H9 (cell line): ENCODE results near the gene QSOX2. TPM values are rescaled to one million over a fixed set of nuclear protein-coding genes. Genes with fewer than 3 reads are reported as not detected.

Experiments
- DNase-seq: peaks from one replicate; pipeline ENCODE4 v3.0.0-alpha.2; 2017
- H2AFZ ChIP-seq: one replicate; pipeline ENCODE4 v1.6.1; 2013; ENCODE audit warnings: mild to moderate bottlenecking, low read length, control low read depth, moderate library complexity
- H2AK5ac ChIP-seq: 2 replicates; pipeline ENCODE4 v1.6.1; 2013; ENCODE audit warnings: low read length, control low read depth, mixed read lengths; ENCODE audit not compliant: insufficient read length
- H2BK120ac ChIP-seq: one replicate; pipeline ENCODE4 v1.6.1; 2013; ENCODE audit warnings: low read depth, mild to moderate bottlenecking, low read length, control low read depth, inconsistent platforms; ENCODE audit not compliant: poor library complexity, severe bottlenecking
- H2BK12ac ChIP-seq: 2 replicates; pipeline ENCODE4 v1.6.1; 2013; ENCODE audit warnings: low read length, control low read depth, mixed read lengths, low read depth; ENCODE audit not compliant: insufficient read length
- H2BK15ac ChIP-seq: 2 replicates; pipeline ENCODE4 v1.6.1; 2013; ENCODE audit warnings: low read depth, low read length, control low read depth
- H2BK20ac ChIP-seq: one replicate; pipeline ENCODE4 v1.6.1; 2013; ENCODE audit warnings: low read depth, mild to moderate bottlenecking, low read length, control low read depth, inconsistent platforms; ENCODE audit not compliant: poor library complexity, severe bottlenecking
- H2BK5ac ChIP-seq: 2 replicates; pipeline ENCODE4 v1.6.1; 2013; ENCODE audit warnings: low read length, control low read depth, mixed read lengths; ENCODE audit not compliant: insufficient read length
- H3K14ac ChIP-seq: 2 replicates; pipeline ENCODE4 v1.6.1; 2013; ENCODE audit warnings: low read length, control low read depth; ENCODE audit not compliant: insufficient read depth
- H3K18ac ChIP-seq: 2 replicates; pipeline ENCODE4 v1.6.1; 2013; ENCODE audit warnings: low read depth, mild to moderate bottlenecking, mixed read lengths, low read length, control low read depth; ENCODE audit not compliant: insufficient read length
- H3K23ac ChIP-seq: 2 replicates; pipeline ENCODE4 v1.6.1; 2013; ENCODE audit warnings: low read length, control low read depth, mixed read lengths, low read depth; ENCODE audit not compliant: insufficient read length
- H3K23me2 ChIP-seq: 2 replicates; pipeline ENCODE4 v1.6.1; 2013; ENCODE audit warnings: low read depth, mild to moderate bottlenecking, mixed read lengths, low read length, control low read depth; ENCODE audit not compliant: insufficient read length, poor library complexity, severe bottlenecking
- H3K27ac ChIP-seq: 2 replicates; pipeline ENCODE4 v1.5.1; 2013; ENCODE audit warnings: low read length, control low read depth, mixed read lengths, low read depth; ENCODE audit not compliant: insufficient read length
- H3K27me3 ChIP-seq: 2 replicates; pipeline ENCODE4 v1.6.1; 2013; ENCODE audit warnings: low read length, control low read depth, inconsistent platforms; ENCODE audit not compliant: insufficient read depth
- H3K4ac ChIP-seq: 2 replicates; pipeline ENCODE4 v1.6.1; 2013; ENCODE audit warnings: low read depth, mild to moderate bottlenecking, control low read depth, inconsistent platforms, low read length, moderate library complexity
- H3K4me1 ChIP-seq: 2 replicates; pipeline ENCODE4 v1.6.1; 2013; ENCODE audit warnings: low read length, control low read depth, inconsistent platforms; ENCODE audit not compliant: insufficient read depth
- H3K4me2 ChIP-seq: 2 replicates; pipeline ENCODE4 v1.6.1; 2013; ENCODE audit warnings: low read length, control low read depth, mixed read lengths; ENCODE audit not compliant: insufficient read length, insufficient read depth
- H3K56ac ChIP-seq: 2 replicates; pipeline ENCODE4 v1.6.1; 2013; ENCODE audit warnings: low read depth, mild to moderate bottlenecking, mixed read lengths, low read length, control low read depth; ENCODE audit not compliant: insufficient read length
- H3K79me1 ChIP-seq: 2 replicates; pipeline ENCODE4 v1.6.1; 2013; ENCODE audit warnings: low read depth, mild to moderate bottlenecking, moderate library complexity, low read length, control low read depth, inconsistent platforms; ENCODE audit not compliant: insufficient read depth, poor library complexity, severe bottlenecking
- H3K79me2 ChIP-seq: 2 replicates; pipeline ENCODE4 v1.6.1; 2013; ENCODE audit warnings: low read length, control low read depth, inconsistent platforms; ENCODE audit not compliant: insufficient read depth
- H3K9ac ChIP-seq: 2 replicates; pipeline ENCODE4 v1.6.1; 2013; ENCODE audit warnings: low read length, control low read depth, mixed read lengths; ENCODE audit not compliant: insufficient read length; ENCODE audit errors: extremely low read depth
- H3K9me3 ChIP-seq: one replicate; pipeline ENCODE4 v1.6.1; 2013; ENCODE audit warnings: low read depth, low read length, inconsistent platforms; ENCODE audit not compliant: control insufficient read depth
- H3T11ph ChIP-seq: one replicate; pipeline ENCODE4 v1.6.1; 2013; ENCODE audit warnings: mild to moderate bottlenecking, low read length, control low read depth, inconsistent platforms
- H4K20me1 ChIP-seq: one replicate; pipeline ENCODE4 v1.6.1; 2013; ENCODE audit not compliant: control insufficient read depth, insufficient read length, insufficient read depth
- H4K5ac ChIP-seq: 2 replicates; pipeline ENCODE4 v1.6.1; 2013; ENCODE audit warnings: low read depth, mild to moderate bottlenecking, mixed read lengths, low read length, control low read depth; ENCODE audit not compliant: insufficient read length
- H4K8ac ChIP-seq: replicated peaks from 2 replicates; pipeline ENCODE4 v1.6.1; 2013; ENCODE audit warnings: low read length, control low read depth, mixed read lengths, low read depth; ENCODE audit not compliant: insufficient read length
- H4K91ac ChIP-seq: 2 replicates; pipeline ENCODE4 v1.6.1; 2013; ENCODE audit warnings: low read depth, mild to moderate bottlenecking, moderate library complexity, mixed read lengths, low read length, control low read depth; ENCODE audit not compliant: insufficient read length
- H3K27ac Mint-ChIP-seq, 3 experiments: 2 replicates in 2 of 3; 3 replicates in 1 of 3; pipeline ENCODE4 v1.8.0; 2020 to 2021; ENCODE audit warnings: mixed read lengths in 3 of 3, mild to moderate bottlenecking in 1 of 3, moderate library complexity in 1 of 3
- H3K27me3 Mint-ChIP-seq: 2 replicates; pipeline ENCODE4 v1.8.0; 2021; ENCODE audit warnings: low read depth, mild to moderate bottlenecking, moderate library complexity, mixed read lengths
- H3K36me3 Mint-ChIP-seq, 3 experiments: 2 replicates in 2 of 3; 3 replicates in 1 of 3; pipeline ENCODE4 v1.8.0; 2020 to 2021; ENCODE audit warnings: low read depth in 3 of 3, mixed read lengths in 3 of 3; ENCODE audit not compliant: insufficient read depth in 1 of 3
- H3K4me1 Mint-ChIP-seq, 2 experiments: 2 replicates each; pipeline ENCODE4 v1.8.0; 2020; ENCODE audit warnings: mixed read lengths in 2 of 2
- H3K4me3 Mint-ChIP-seq, 2 experiments: 2 replicates in 1 of 2; 3 replicates in 1 of 2; pipeline ENCODE4 v1.8.0; 2020 to 2021; ENCODE audit warnings: mild to moderate bottlenecking in 2 of 2, mixed read lengths in 2 of 2, moderate library complexity in 1 of 2
- H3K9me3 Mint-ChIP-seq, 2 experiments: 2 replicates in 1 of 2; 3 replicates in 1 of 2; pipeline ENCODE4 v1.8.0; 2020; ENCODE audit warnings: mild to moderate bottlenecking in 2 of 2, mixed read lengths in 2 of 2, moderate library complexity in 1 of 2
- WGBS: extraction: QIAGEN DNeasy Blood & Tissue Kit; methylation state at CpG from one replicate; pipeline ENCODE4 v1.1.7; 2013; ENCODE audit warnings: missing lambda C conversion rate, low lambda C conversion rate, mixed read lengths; ENCODE audit not compliant: insufficient read length; ENCODE audit errors: extremely low coverage; 5-methylcytosine and 5-hydroxymethylcytosine counted together
- total RNA-seq: library from RNA; stranded (reverse); gene quantifications from 2 replicates; pipeline ENCODE4 v1.2.1, GENCODE V29; 2021
- TF ChIP-seq, protein P1 (sequence below): fragments of 200-600 bp; sonication (generic); conservative IDR thresholded peaks from 3 replicates; pipeline ENCODE4 v1.8.0; 2021; ENCODE audit warnings: antibody characterized with exemption, mild to moderate bottlenecking

The QSOX2 gene
- total RNA-seq, 1 experiment from 2014 or later: 25.8 TPM

DNA sequence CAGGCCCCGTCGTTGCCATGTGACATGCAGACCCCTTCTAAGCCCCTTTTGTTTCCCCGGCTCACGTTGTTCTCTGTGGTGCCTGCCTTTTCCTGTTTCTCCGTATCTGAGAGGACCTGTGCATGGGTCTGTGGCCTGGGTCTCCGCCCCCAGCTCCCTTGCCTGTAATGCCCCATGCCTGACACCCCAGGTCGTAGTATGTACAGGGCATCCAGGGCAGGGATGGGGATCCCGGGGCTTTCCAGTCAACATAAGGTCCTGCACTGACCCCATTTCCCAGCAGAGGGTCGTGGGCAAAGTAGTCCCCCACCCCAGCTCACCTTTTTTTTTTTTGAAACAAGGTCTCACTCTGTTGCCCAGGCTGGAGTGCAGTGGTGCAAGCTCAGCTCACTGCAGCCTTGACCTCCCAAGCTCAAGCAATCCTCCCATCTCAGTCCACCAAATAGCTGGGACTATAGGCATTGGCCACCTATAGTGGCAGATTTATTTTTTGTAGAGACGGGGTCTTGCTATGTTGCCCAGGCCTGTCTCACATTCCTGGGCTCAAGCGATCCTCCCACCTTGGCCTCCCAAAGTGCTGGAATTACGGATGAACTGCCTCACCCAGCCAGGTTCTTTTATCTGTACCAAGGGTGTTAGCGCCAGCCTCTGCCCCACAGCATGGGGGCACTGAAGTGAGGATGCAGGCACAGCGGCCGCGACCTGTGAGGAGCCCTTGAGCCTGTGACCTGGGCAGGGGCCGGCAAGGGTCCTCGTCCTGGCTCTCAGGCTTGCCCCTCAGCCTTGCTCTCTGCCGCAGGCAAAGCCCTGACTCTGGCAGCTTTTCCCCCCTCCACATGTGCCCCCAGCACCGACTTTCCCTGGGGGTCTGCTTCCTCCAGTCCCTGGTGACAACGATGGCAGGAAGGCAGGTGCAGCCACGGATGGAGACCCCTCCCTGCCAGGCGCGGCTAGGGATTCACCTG lies 19.1 kb upstream of the QSOX2 start:
- Histone ChIP-seq H2BK120ac (no peak overlapping the region), H3K79me2 (no peaks in the 10 kb centered on the region), H2AFZ (no peak overlapping the region), H3K23me2 (peaks cover 5% of the 10 kb centered on the region), H3K27ac (no peak overlapping the region), H2BK5ac (no peak overlapping the region), H3K9me3 (no peaks in the 10 kb centered on the region), H3K9ac (no peak overlapping the region), H3K4ac (no peak overlapping the region), H3K14ac (no peak overlapping the region; the same call in 1 of the 2 replicates), H4K20me1 (no peaks in the 10 kb centered on the region), H3T11ph (no peak overlapping the region), H3K79me1 (no peaks in the 10 kb centered on the region), H2BK15ac (no peak overlapping the region), H4K91ac (no peak overlapping the region), H3K23ac (no peak overlapping the region), H3K4me1 (no peaks in the 10 kb centered on the region), H2BK20ac (no peak overlapping the region), H3K18ac (no peak overlapping the region), H3K4me2 (no peak overlapping the region), H4K5ac (no peak overlapping the region), H4K8ac (no peak overlapping the region), H2BK12ac (no peak overlapping the region), H2AK5ac (no peak overlapping the region), H3K27me3 (no peaks in the 10 kb centered on the region), H3K56ac (no peak overlapping the region)
- TF ChIP-seq, protein P1, sequence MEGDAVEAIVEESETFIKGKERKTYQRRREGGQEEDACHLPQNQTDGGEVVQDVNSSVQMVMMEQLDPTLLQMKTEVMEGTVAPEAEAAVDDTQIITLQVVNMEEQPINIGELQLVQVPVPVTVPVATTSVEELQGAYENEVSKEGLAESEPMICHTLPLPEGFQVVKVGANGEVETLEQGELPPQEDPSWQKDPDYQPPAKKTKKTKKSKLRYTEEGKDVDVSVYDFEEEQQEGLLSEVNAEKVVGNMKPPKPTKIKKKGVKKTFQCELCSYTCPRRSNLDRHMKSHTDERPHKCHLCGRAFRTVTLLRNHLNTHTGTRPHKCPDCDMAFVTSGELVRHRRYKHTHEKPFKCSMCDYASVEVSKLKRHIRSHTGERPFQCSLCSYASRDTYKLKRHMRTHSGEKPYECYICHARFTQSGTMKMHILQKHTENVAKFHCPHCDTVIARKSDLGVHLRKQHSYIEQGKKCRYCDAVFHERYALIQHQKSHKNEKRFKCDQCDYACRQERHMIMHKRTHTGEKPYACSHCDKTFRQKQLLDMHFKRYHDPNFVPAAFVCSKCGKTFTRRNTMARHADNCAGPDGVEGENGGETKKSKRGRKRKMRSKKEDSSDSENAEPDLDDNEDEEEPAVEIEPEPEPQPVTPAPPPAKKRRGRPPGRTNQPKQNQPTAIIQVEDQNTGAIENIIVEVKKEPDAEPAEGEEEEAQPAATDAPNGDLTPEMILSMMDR: no peak
- no CpG with 5 or more reads among the region's 24 CpGs for WGBS
- no peak overlapping the region; a peak in 1 of 7 replicates for H3K27ac Mint-ChIP-seq
- H3K4me1 Mint-ChIP-seq: peaks cover 14 to 24% of the 10 kb centered on the region in 2 experiments
- DNase-seq: no peak
- no peak overlapping the region for H3K4me3 Mint-ChIP-seq
- H3K9me3 Mint-ChIP-seq: no peaks in the 10 kb centered on the region
- H3K36me3 Mint-ChIP-seq: no peaks in the 10 kb centered on the region
- peaks cover 13% of the 10 kb centered on the region for H3K27me3 Mint-ChIP-seq
